ENCODE data around the gene HMGA1.

DNA sequence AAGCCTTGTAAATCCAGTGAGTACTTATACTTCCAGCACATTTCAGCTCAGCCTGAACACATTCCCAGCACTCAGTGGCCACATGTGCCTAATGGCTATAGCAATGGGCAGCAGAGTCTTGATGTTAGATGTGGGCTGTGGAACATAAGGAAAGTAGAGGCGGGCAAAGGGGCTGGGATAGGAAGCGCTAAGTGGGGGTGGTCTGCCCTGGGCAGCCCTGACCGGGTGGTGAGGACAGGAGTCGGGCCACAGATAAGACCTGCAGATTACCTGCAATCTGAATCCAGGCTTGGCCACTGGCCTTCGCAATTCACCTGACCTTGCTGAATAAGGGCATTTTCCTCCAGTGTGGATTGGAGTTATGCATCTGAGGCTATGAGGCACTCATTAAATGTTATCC, 11.1 kb upstream of the HMGA1 start:
- TF ChIP-seq POLR2A (IDR thresholded peaks at IDR 0.05) (no peak), CTCF (IDR thresholded peaks at IDR 0.05) (no peak)

Data from right lobe of liver (tissue), 4 donors.